Brain microvascular endothelial cell (primary cell): Measurements from ENCODE around the gene VPS9D1.

Experiments used
- DNase-seq: peaks from one replicate; pipeline ENCODE4 v3.0.0-alpha.2; 2020
- H3K27ac ChIP-seq: fragments of 250-450 bp; sonication (Bioruptor Pico); 2 replicates; pipeline ENCODE4 v1.5.1; 2020; ENCODE audit warnings: mild to moderate bottlenecking, moderate library complexity
- H3K27me3 ChIP-seq: fragments of 250-450 bp; sonication (Bioruptor Pico); replicated peaks from 2 replicates; pipeline ENCODE4 v1.5.1; 2020; ENCODE audit warnings: mild to moderate bottlenecking
- H3K36me3 ChIP-seq: fragments of 250-450 bp; sonication (Bioruptor Pico); replicated peaks from 2 replicates; pipeline ENCODE4 v1.5.1; 2020; ENCODE audit warnings: mild to moderate bottlenecking
- H3K4me3 ChIP-seq: 2 replicates; pipeline ENCODE4 v1.5.1; 2011; ENCODE audit warnings: low read depth, mild to moderate bottlenecking, control low read depth, low read length, moderate library complexity
- in situ Hi-C: cut with HindIII; loops from 2 replicates; pipeline ENCODE4 v1.10.0; 2017; ENCODE audit warnings: low sequenced_read_pairs, low pct_ligation_motif_present
- TF ChIP-seq, protein P1 (sequence below): IDR thresholded peaks from 2 replicates; pipeline ENCODE4 v1.5.1; 2011; ENCODE audit warnings: low read depth, mild to moderate bottlenecking, moderate library complexity, low read length, control low read depth, inconsistent platforms; ENCODE audit errors: missing control alignments

Gene VPS9D1

DNA sequence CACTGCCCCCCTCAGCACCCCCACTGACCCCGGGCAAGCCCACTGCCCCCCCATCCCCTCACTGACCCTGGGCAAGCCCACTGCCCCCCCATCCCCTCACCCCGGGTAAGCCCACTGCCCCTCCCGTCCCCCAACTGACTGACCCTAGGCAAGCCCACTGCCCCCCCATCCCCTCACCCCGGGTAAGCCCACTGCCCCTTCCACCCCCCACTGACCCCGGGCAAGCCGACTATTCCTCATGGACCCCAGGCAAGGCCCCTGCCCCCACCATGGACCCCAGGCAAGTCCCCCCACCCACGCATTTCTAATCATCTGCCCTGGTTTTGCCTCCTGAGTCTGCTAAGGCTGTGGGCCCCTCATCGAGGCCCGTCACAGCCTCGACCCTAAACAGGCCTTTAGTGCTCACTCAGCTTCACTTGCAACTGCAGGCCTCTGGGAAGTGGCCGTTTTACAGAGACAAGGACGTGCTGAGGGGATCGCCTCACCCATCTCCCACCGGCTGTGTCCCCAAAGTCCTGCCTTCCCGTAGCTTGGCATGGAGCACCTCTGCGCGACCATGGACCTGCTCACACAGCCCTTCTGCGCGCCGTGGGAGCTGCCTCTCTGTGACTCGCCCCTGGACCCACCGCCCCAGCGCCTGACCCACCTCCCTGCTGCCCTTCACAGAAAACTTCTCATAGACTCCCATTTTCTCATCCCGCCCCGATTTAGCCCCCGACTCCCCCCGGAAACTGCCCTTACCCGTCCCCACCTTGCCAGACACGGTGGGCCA lies 3.6 kb downstream of the VPS9D1 start:
- in situ Hi-C loops, result no loop called here
- H3K36me3 ChIP-seq, result no peaks in the 10 kb centered on the region
- no peak for DNase-seq
- H3K4me3 ChIP-seq, result no peak overlapping the region
- TF ChIP-seq, protein P1, sequence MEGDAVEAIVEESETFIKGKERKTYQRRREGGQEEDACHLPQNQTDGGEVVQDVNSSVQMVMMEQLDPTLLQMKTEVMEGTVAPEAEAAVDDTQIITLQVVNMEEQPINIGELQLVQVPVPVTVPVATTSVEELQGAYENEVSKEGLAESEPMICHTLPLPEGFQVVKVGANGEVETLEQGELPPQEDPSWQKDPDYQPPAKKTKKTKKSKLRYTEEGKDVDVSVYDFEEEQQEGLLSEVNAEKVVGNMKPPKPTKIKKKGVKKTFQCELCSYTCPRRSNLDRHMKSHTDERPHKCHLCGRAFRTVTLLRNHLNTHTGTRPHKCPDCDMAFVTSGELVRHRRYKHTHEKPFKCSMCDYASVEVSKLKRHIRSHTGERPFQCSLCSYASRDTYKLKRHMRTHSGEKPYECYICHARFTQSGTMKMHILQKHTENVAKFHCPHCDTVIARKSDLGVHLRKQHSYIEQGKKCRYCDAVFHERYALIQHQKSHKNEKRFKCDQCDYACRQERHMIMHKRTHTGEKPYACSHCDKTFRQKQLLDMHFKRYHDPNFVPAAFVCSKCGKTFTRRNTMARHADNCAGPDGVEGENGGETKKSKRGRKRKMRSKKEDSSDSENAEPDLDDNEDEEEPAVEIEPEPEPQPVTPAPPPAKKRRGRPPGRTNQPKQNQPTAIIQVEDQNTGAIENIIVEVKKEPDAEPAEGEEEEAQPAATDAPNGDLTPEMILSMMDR, result no peak
- no peaks in the 10 kb centered on the region for H3K27me3 ChIP-seq
- H3K27ac ChIP-seq, result no peak overlapping the region

DNA sequence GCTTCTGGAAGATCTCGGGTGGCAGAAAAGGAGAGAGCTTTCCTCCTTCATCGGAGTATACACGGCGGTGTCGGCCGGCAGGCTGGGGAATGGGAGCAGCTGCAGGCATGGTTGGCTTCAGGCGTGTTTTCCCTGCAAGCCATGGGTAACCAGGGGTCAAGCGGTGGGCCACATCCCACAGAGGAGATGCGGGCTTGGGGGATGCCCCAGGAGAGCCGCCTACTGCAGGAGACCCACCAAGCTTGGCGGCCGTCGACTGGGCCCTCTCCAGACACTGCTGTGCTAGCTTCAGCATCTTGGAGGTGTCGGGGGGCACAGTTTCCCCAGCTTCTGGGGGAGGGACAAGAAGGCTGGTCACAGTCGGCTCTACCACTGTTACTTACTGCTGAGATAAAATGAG lies 4.2 kb downstream of the VPS9D1 start:
- Histone ChIP-seq H3K27ac (peak overlapping the region; percentile 27), H3K4me3 (no peak overlapping the region), H3K27me3 (no peaks in the 10 kb centered on the region), H3K36me3 (no peaks in the 10 kb centered on the region)
- in situ Hi-C loops, result no loop called here
- no peak for DNase-seq
- TF ChIP-seq, protein P1, result no peak

DNA sequence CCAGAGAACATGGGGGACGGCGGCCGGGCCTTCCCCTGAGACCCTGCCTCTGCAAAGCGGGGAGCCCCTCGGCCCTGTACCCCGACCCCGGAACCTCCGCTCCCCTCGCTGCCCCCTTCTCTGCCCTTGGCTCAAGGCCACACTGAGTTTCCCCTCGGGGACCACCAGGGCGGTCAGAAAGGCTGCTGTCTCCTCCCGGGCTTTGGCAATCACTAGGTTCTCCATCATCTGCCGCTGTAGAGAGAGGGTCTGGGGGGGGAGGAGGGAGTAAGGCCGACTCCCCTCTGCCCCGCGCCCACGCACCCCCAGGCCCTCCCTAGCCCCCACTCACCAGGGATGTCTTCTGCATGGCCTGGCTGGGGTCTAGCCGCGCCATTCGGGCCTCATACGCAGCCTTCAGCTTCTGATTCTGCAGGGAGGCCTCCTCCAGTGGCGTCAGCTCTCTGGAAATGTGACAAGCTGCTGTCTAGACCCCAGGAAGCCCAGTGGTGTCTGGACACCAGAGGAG lies 8.4 kb downstream of the VPS9D1 start:
- in situ Hi-C loops, result no loop called here
- peak; percentile 52 for DNase-seq
- Histone ChIP-seq H3K27ac (peak overlapping the region; percentile 36), H3K27me3 (no peaks in the 10 kb centered on the region), H3K36me3 (no peaks in the 10 kb centered on the region), H3K4me3 (peak overlapping the region; percentile 63)
- TF ChIP-seq, protein P1, result no peak

DNA sequence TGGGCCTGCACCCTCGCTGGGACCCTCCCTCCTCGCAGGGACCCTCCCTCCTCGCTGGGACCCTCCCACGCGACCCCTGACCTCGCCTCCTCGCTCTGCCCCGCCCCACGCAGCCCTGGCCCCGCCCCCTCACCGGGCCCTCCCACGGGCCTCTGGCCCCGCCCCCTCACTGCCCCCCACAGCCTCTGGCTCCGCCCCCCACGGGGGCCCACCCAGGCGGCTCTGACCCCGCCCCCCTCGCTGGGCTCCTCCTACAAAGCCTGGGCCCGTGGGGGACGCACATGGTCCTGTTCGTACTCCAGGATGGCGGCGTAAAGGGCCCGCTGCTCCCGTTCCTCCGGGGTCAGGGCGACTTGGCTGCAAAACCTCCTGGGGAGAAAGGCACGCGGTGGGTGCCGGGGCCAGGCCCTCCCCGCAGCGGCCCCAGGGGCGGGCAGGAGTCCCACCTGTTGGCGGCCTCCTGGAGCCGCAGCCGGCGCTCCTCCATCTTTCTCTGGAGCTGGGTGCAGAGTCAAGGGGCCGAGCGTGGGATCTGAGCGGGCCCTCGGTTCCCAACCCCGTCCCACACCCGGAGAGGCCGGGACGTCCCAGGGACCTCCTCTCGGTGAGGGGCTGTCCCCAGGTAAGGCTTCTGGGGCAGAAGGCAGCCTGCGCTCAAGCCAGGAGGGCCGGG lies 9.0 kb downstream of the VPS9D1 start:
- Histone ChIP-seq H3K36me3 (no peaks in the 10 kb centered on the region), H3K27ac (peak overlapping the region; percentile 36), H3K4me3 (peak overlapping the region; percentile 63), H3K27me3 (no peaks in the 10 kb centered on the region)
- in situ Hi-C loops, result no loop called here
- TF ChIP-seq, protein P1, result no peak
- DNase-seq, result peak; percentile 43

DNA sequence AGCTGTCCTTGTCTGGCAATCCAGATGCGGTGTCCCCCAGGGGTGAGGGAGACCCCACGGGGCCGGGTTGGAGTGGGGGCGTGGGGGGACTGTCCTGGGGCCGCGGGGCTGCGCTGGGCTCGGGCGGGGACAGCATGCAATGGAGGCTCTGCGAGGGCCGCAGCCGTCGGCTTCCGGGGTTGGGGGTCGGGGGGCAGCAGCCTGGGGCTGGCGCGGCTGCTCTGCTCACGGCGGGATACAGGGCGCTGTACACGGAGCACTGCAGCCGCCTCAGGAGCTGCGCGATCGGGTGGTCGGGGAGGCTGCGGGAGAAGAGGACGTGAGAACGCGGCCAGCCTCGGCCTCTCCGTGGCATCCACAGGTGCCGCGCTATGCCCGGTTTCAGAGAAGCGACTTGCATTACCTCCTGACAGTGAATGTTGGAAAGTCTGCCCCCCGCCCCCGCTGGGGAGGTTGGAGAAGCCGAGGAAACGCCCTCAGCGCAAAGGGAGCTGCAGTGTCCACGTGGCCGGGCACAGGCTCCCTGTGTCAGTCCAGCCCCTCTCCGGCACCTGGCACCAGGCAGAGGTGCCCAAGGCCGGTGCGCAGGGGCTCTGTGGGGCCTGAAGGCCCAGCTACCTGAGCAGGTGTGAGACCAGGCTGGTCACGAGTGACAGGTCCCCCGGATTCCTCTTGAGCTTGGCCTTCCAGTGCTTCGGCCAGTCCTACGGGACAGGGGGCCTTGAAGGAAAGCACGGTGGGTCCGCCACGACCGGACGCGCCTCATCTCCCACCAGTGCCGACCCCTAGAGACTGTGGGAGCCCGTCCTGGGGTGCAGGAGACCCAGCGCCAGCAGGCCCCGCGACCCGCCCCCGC lies 9.8 kb downstream of the VPS9D1 start:
- no peak for DNase-seq
- TF ChIP-seq, protein P1, result no peak
- Histone ChIP-seq H3K36me3 (no peaks in the 10 kb centered on the region), H3K27ac (no peak overlapping the region), H3K4me3 (no peak overlapping the region), H3K27me3 (no peaks in the 10 kb centered on the region)
- in situ Hi-C loops, result no loop called here
